CD4-positive, CD25-positive, alpha-beta regulatory T cell (primary cell): Measurements from ENCODE around the gene FBXO44. TPM values are rescaled to one million over a fixed set of nuclear protein-coding genes. Genes with fewer than 3 reads are reported as not detected.

Experiments
- ATAC-seq, 2 donors: fragments of 150-1000 bp; cut with Tn5 transposase; one replicate each; pipeline ENCODE4 v1.10.0; 2021; ENCODE audit warnings: low read depth in 2 of 2, moderate number of reproducible peaks in 2 of 2, moderate library complexity in 1 of 2
- DNase-seq, 3 donors: peaks; one replicate each; pipeline versions ENCODE4 v3.0.0 to v3.0.0-alpha.2; 2012 to 2022; ENCODE audit warnings: mixed read lengths in 1 of 3
- H3K27ac ChIP-seq: one replicate; pipeline ENCODE4 v1.7.0; 2013; ENCODE audit warnings: mild to moderate bottlenecking, low read length; ENCODE audit not compliant: insufficient read depth, poor library complexity, severe bottlenecking
- H3K27me3 ChIP-seq: one replicate; pipeline ENCODE4 v1.7.0; 2013; ENCODE audit warnings: low read length; ENCODE audit not compliant: control insufficient read depth, insufficient read depth
- H3K36me3 ChIP-seq: one replicate; pipeline ENCODE4 v1.7.0; 2013; ENCODE audit warnings: mild to moderate bottlenecking, low read length, moderate library complexity; ENCODE audit not compliant: control insufficient read depth, insufficient read depth
- H3K4me1 ChIP-seq: 2 replicates; pipeline ENCODE4 v1.7.0; 2013; ENCODE audit warnings: mild to moderate bottlenecking, low read length; ENCODE audit not compliant: insufficient read depth, control insufficient read depth, poor library complexity, severe bottlenecking
- H3K4me3 ChIP-seq: one replicate; pipeline ENCODE4 v1.7.0; 2013; ENCODE audit warnings: low read depth, mild to moderate bottlenecking, low read length, moderate library complexity
- H3K9me3 ChIP-seq, 2 experiments: 1 replicate in 1 of 2; 2 replicates in 1 of 2; pipeline ENCODE4 v1.7.0; 2013; ENCODE audit warnings: low read length in 2 of 2, mild to moderate bottlenecking in 1 of 2, moderate library complexity in 1 of 2; ENCODE audit not compliant: control insufficient read depth in 2 of 2
- H3K27ac Mint-ChIP-seq, 3 donors: one replicate each; pipeline ENCODE4 v1.8.0; 2020 to 2022; ENCODE audit warnings: mild to moderate bottlenecking in 3 of 3, mixed read lengths in 3 of 3, moderate library complexity in 2 of 3
- H3K27me3 Mint-ChIP-seq: one replicate; pipeline ENCODE4 v1.8.0; 2022; ENCODE audit warnings: mild to moderate bottlenecking, mixed read lengths
- H3K36me3 Mint-ChIP-seq: one replicate; pipeline ENCODE4 v1.8.0; 2020; ENCODE audit warnings: mixed read lengths
- H3K4me1 Mint-ChIP-seq, 4 donors: one replicate each; pipeline ENCODE4 v1.8.0; 2020 to 2022; ENCODE audit warnings: mixed read lengths in 4 of 4, mild to moderate bottlenecking in 1 of 4
- H3K4me3 Mint-ChIP-seq, 4 donors: one replicate each; pipeline ENCODE4 v1.8.0; 2020 to 2022; ENCODE audit warnings: mild to moderate bottlenecking in 4 of 4, mixed read lengths in 4 of 4, moderate library complexity in 3 of 4
- H3K9me3 Mint-ChIP-seq, 7 donors: one replicate each; pipeline ENCODE4 v1.8.0; 2020 to 2022; ENCODE audit warnings: mixed read lengths in 7 of 7, mild to moderate bottlenecking in 3 of 7, moderate library complexity in 2 of 7
- polyA plus RNA-seq, 4 donors: library from polyadenylated mRNA; unstranded; fragments of 300-500 nt; fragmentation: Illumina TruSeq; gene quantifications; one replicate each; pipeline ENCODE4 v1.2.3, GENCODE V29; 2021
- total RNA-seq: library from RNA; stranded (reverse); gene quantifications from one replicate; pipeline ENCODE4 v1.2.3, GENCODE V29; 2022

The FBXO44 gene
- total and polyA plus RNA-seq, 5 donors from 2014 or later, result 5.5 to 43.7 (median 9.3) TPM

- Histone ChIP-seq H3K27me3 (peaks cover 4% of the 10 kb centered on the region), H3K4me3 (no peak overlapping the region), H3K4me1 (peaks cover 17% of the 10 kb centered on the region), H3K36me3 (no peaks in the 10 kb centered on the region), H3K27ac (no peak overlapping the region), H3K9me3 (no peaks in the 10 kb centered on the region)
- Mint-ChIP-seq H3K4me1 (peaks cover 0 to 18% (median 4%) of the 10 kb centered on the region in 4 donors), H3K4me3 (no peak overlapping the region), H3K27me3 (peaks cover 24% of the 10 kb centered on the region), H3K27ac (no peak overlapping the region), H3K9me3 (peaks cover 0 to 1% (median 0%) of the 10 kb centered on the region in 7 donors), H3K36me3 (no peaks in the 10 kb centered on the region)
- ATAC-seq (no peak), DNase-seq (no peak)
Measured at GRCh38 chr1:11684070-11684469, 29.4 kb downstream of the FBXO44 start.

GRCh38 chr1:11685210-11685752 lies 30.6 kb downstream of the FBXO44 start:
- no peak overlapping the region for H3K27ac Mint-ChIP-seq
- no peak overlapping the region for H3K27ac ChIP-seq
- H3K36me3 ChIP-seq, result no peaks in the 10 kb centered on the region
- H3K27me3 ChIP-seq, result peaks cover 13% of the 10 kb centered on the region
- H3K4me3 Mint-ChIP-seq, result peak overlapping the region in 2 of 4 donors; percentile 23 to 52
- no peak for DNase-seq
- peaks cover 0 to 10% (median 2%) of the 10 kb centered on the region in 4 donors for H3K4me1 Mint-ChIP-seq
- H3K4me1 ChIP-seq, result peaks cover 13% of the 10 kb centered on the region
- ATAC-seq, result no peak
- no peaks in the 10 kb centered on the region for H3K36me3 Mint-ChIP-seq
- H3K9me3 Mint-ChIP-seq, result peaks cover 0 to 1% (median 0%) of the 10 kb centered on the region in 7 donors
- H3K27me3 Mint-ChIP-seq, result peaks cover 36% of the 10 kb centered on the region
- no peaks in the 10 kb centered on the region for H3K9me3 ChIP-seq
- no peak overlapping the region for H3K4me3 ChIP-seq

GRCh38 chr1:11688506-11688905 lies 33.8 kb downstream of the FBXO44 start:
- no peak for DNase-seq
- Histone ChIP-seq H3K27me3 (peaks cover 14% of the 10 kb centered on the region), H3K9me3 (no peaks in the 10 kb centered on the region), H3K27ac (no peak overlapping the region), H3K4me1 (peaks cover 30% of the 10 kb centered on the region), H3K36me3 (no peaks in the 10 kb centered on the region), H3K4me3 (no peak overlapping the region)
- no peak for ATAC-seq
- H3K27me3 Mint-ChIP-seq, result peaks cover 61% of the 10 kb centered on the region
- H3K36me3 Mint-ChIP-seq, result no peaks in the 10 kb centered on the region
- H3K27ac Mint-ChIP-seq, result no peak overlapping the region
- H3K9me3 Mint-ChIP-seq, result peaks cover 0 to 2% (median 0%) of the 10 kb centered on the region in 7 donors
- peaks cover 0 to 23% (median 10%) of the 10 kb centered on the region in 4 donors for H3K4me1 Mint-ChIP-seq
- H3K4me3 Mint-ChIP-seq, result peak overlapping the region in 1 of 4 donors; percentile 64

GRCh38 chr1:11690397-11691301 lies 36.0 kb downstream of the FBXO44 start:
- H3K27ac Mint-ChIP-seq, result peak overlapping the region in 1 of 3 donors; percentile 95
- DNase-seq, result no peak
- Histone ChIP-seq H3K36me3 (no peaks in the 10 kb centered on the region), H3K4me3 (no peak overlapping the region), H3K27ac (no peak overlapping the region), H3K9me3 (no peaks in the 10 kb centered on the region), H3K27me3 (peaks cover 14% of the 10 kb centered on the region), H3K4me1 (peaks cover 31% of the 10 kb centered on the region)
- H3K9me3 Mint-ChIP-seq, result peaks cover 0 to 2% (median 0%) of the 10 kb centered on the region in 7 donors
- peaks cover 0 to 29% (median 15%) of the 10 kb centered on the region in 4 donors for H3K4me1 Mint-ChIP-seq
- ATAC-seq, result no peak
- H3K27me3 Mint-ChIP-seq, result peaks cover 72% of the 10 kb centered on the region
- peak overlapping the region; percentile 11 to 71 (median 26) for H3K4me3 Mint-ChIP-seq
- no peaks in the 10 kb centered on the region for H3K36me3 Mint-ChIP-seq

- Mint-ChIP-seq H3K4me3 (peak within 1 kb of the TSS; percentile 32 to 71 (median 48)), H3K27ac (peak within 1 kb of the TSS in 1 of 3 donors; percentile 95), H3K27me3 (peaks cover 64% of the 10 kb centered on the region), H3K9me3 (peaks cover 0 to 2% (median 0%) of the 10 kb centered on the region in 7 donors), H3K36me3 (no peaks in the 10 kb centered on the region), H3K4me1 (peaks cover 0 to 29% (median 15%) of the 10 kb centered on the region in 4 donors)
- Histone ChIP-seq H3K4me1 (peaks cover 31% of the 10 kb centered on the region), H3K27me3 (peaks cover 14% of the 10 kb centered on the region), H3K27ac (no peak within 1 kb of the TSS), H3K9me3 (no peaks in the 10 kb centered on the region), H3K36me3 (no peaks in the 10 kb centered on the region), H3K4me3 (no peak within 1 kb of the TSS)
- DNase-seq, result no peak
- ATAC-seq, result no peak
Measured at GRCh38 chr1:11691302-11691914, 36.7 kb downstream of the FBXO44 start, which contains the start of gene DRAXIN. DRAXIN (plus strand) TSS chr1:11691710; CDS start chr1:11706259, 14,549 bp downstream.

GRCh38 chr1:11691928-11692711 lies 37.4 kb downstream of the FBXO44 start:
- H3K36me3 ChIP-seq, result no peaks in the 10 kb centered on the region
- H3K4me1 ChIP-seq, result peaks cover 31% of the 10 kb centered on the region
- H3K27ac ChIP-seq, result no peak overlapping the region
- H3K4me3 Mint-ChIP-seq, result peak overlapping the region; percentile 32 to 52 (median 48)
- no peaks in the 10 kb centered on the region for H3K36me3 Mint-ChIP-seq
- H3K27ac Mint-ChIP-seq, result no peak overlapping the region
- peaks cover 66% of the 10 kb centered on the region for H3K27me3 Mint-ChIP-seq
- H3K9me3 Mint-ChIP-seq, result peaks cover 0 to 2% (median 0%) of the 10 kb centered on the region in 7 donors
- ATAC-seq (no peak), DNase-seq (no peak)
- peaks cover 14% of the 10 kb centered on the region for H3K27me3 ChIP-seq
- H3K4me1 Mint-ChIP-seq, result peaks cover 0 to 29% (median 15%) of the 10 kb centered on the region in 4 donors
- no peaks in the 10 kb centered on the region for H3K9me3 ChIP-seq
- no peak overlapping the region for H3K4me3 ChIP-seq
